K562 (cell line): ENCODE measurements around the gene PPM1M. TPM values are rescaled to one million over a fixed set of nuclear protein-coding genes. Genes with fewer than 3 reads are reported as not detected.

Source experiments
- BACH1 ChIP-seq: fragments of 200-800 bp; sonication (Bioruptor generic); IDR thresholded peaks from 2 replicates; pipeline ENCODE4 v1.6.1; 2016; ENCODE audit warnings: missing genetic modification characterization, missing compliant biosample characterization
- ZNF316 ChIP-seq: fragments of 450-650 bp; IDR thresholded peaks from 2 replicates; pipeline ENCODE4 v1.6.1; 2016
- polyA plus RNA-seq, 8 experiments: library from polyadenylated mRNA; depleted of rRNA in 4 of 8; stranded (reverse) in 5 of 8; unstranded in 3 of 8; fragments of >200 nt; fragmentation: Nextera tagmentation in 2 of 8; fragmentation: Illumina TruSeq in 1 of 8; extraction: Ambion mirVana in 2 of 8; extraction: Trizol in 1 of 8; gene quantifications; 2 replicates each; pipeline versions ENCODE4 v1.2.1 to v1.2.3, GENCODE V29; 2011 to 2014; ENCODE audit warnings: inconsistent platforms in 1 of 8, missing spikeins in 1 of 8
- total RNA-seq, 7 experiments: library from RNA; depleted of rRNA in 6 of 7; stranded (reverse); fragments of >200 nt in 6 of 7; fragmentation: Illumina TruSeq in 2 of 7; extraction: Trizol in 2 of 7; gene quantifications; 2 replicates each; pipeline versions ENCODE4 v1.2.1 to v1.2.3, GENCODE V29; 2011 to 2021; ENCODE audit warnings: low replicate concordance in 1 of 7
- TF ChIP-seq, protein P1 (sequence below): fragments of 250-450 bp; sonication (Bioruptor Pico); IDR thresholded peaks from 2 replicates; pipeline ENCODE4 v1.4.0; 2020
- TF ChIP-seq, protein P2 (sequence below), 2 experiments: fragments of 150-350 bp in 1 of 2; IDR thresholded peaks; 2 replicates each; pipeline ENCODE4 v1.6.1; 2012 to 2016; ENCODE audit warnings: low read depth in 2 of 2, low read length in 2 of 2, mild to moderate bottlenecking in 1 of 2, moderate library complexity in 1 of 2

PPM1M gene
- total and polyA plus RNA-seq, 9 of the 15 experiments (the other 6 are each of a cell fraction or from before 2014, with no cell fraction given), result 1.4 to 9.2 (median 4.4) TPM

DNA sequence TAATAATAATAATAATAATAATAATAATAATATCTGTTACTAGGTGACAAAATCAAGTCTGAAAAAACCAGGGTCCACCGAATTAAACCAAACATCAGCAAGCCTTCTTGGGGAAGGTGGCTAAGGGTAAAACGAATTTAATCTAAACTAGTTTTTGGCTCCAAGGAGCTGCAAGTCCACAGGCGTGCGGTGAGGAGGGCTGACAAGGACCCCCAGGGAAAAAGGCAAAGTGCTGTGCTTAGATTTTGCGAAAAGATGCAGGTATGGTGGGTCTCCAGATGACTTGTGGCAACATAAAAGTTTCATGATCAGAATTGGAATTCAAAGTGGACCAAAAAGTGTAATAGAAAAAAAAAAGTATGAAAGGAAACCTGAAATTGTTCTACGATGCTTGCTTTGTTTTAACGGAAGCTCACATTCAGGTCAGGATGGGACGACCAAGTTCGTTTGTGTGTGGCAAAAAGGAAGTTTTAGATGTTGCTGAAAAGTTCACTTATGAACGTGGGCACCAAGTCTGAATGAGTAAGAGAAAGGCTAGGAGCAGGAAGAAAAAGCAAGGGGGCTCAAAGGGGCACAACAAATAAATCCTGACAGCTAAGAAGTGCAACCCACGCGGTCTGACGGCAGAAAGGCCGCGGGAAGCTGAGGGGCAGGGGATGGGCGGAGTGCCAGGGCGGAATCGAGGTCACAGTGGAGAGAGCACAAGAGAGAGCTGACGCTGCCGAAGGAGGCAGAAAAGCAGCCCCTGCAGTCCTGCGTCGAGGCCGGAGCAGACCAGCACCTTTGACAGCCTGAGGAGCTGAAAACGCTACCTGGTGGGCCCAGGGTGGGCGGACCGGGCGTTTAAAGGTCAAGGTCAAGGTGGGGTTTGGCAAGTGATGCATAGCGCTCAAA is 31.8 kb downstream of the PPM1M start (continued):
- TF ChIP-seq, protein P1, sequence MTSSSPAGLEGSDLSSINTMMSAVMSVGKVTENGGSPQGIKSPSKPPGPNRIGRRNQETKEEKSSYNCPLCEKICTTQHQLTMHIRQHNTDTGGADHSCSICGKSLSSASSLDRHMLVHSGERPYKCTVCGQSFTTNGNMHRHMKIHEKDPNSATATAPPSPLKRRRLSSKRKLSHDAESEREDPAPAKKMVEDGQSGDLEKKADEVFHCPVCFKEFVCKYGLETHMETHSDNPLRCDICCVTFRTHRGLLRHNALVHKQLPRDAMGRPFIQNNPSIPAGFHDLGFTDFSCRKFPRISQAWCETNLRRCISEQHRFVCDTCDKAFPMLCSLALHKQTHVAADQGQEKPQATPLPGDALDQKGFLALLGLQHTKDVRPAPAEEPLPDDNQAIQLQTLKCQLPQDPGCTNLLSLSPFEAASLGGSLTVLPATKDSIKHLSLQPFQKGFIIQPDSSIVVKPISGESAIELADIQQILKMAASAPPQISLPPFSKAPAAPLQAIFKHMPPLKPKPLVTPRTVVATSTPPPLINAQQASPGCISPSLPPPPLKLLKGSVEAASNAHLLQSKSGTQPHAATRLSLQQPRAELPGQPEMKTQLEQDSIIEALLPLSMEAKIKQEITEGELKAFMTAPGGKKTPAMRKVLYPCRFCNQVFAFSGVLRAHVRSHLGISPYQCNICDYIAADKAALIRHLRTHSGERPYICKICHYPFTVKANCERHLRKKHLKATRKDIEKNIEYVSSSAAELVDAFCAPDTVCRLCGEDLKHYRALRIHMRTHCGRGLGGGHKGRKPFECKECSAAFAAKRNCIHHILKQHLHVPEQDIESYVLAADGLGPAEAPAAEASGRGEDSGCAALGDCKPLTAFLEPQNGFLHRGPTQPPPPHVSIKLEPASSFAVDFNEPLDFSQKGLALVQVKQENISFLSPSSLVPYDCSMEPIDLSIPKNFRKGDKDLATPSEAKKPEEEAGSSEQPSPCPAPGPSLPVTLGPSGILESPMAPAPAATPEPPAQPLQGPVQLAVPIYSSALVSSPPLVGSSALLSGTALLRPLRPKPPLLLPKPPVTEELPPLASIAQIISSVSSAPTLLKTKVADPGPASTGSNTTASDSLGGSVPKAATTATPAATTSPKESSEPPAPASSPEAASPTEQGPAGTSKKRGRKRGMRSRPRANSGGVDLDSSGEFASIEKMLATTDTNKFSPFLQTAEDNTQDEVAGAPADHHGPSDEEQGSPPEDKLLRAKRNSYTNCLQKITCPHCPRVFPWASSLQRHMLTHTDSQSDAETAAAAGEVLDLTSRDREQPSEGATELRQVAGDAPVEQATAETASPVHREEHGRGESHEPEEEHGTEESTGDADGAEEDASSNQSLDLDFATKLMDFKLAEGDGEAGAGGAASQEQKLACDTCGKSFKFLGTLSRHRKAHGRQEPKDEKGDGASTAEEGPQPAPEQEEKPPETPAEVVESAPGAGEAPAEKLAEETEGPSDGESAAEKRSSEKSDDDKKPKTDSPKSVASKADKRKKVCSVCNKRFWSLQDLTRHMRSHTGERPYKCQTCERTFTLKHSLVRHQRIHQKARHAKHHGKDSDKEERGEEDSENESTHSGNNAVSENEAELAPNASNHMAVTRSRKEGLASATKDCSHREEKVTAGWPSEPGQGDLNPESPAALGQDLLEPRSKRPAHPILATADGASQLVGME (CRISPR knock-in tag), result no peak
- no peak for TF ChIP-seq ZNF316
- TF ChIP-seq, protein P2, sequence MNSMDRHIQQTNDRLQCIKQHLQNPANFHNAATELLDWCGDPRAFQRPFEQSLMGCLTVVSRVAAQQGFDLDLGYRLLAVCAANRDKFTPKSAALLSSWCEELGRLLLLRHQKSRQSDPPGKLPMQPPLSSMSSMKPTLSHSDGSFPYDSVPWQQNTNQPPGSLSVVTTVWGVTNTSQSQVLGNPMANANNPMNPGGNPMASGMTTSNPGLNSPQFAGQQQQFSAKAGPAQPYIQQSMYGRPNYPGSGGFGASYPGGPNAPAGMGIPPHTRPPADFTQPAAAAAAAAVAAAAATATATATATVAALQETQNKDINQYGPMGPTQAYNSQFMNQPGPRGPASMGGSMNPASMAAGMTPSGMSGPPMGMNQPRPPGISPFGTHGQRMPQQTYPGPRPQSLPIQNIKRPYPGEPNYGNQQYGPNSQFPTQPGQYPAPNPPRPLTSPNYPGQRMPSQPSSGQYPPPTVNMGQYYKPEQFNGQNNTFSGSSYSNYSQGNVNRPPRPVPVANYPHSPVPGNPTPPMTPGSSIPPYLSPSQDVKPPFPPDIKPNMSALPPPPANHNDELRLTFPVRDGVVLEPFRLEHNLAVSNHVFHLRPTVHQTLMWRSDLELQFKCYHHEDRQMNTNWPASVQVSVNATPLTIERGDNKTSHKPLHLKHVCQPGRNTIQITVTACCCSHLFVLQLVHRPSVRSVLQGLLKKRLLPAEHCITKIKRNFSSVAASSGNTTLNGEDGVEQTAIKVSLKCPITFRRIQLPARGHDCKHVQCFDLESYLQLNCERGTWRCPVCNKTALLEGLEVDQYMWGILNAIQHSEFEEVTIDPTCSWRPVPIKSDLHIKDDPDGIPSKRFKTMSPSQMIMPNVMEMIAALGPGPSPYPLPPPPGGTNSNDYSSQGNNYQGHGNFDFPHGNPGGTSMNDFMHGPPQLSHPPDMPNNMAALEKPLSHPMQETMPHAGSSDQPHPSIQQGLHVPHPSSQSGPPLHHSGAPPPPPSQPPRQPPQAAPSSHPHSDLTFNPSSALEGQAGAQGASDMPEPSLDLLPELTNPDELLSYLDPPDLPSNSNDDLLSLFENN (IDR thresholded peaks at IDR 0.05; ENCODE audit: low read depth in 2 of 2, low read length in 2 of 2), result no peak
- TF ChIP-seq BACH1, result no peak
